ENCODE data around the gene CLEC2D. TPM values are rescaled to one million over a fixed set of nuclear protein-coding genes. Genes with fewer than 3 reads are reported as not detected.
"Not testable (repeated sequence)": the region's sequence is repeated elsewhere in the genome, so short reads cannot be mapped to it uniquely, and the experiment has no call there.

Gene CLEC2D
- total RNA-seq, 2 experiments from 2014 or later: 277 to 282 TPM

DNA sequence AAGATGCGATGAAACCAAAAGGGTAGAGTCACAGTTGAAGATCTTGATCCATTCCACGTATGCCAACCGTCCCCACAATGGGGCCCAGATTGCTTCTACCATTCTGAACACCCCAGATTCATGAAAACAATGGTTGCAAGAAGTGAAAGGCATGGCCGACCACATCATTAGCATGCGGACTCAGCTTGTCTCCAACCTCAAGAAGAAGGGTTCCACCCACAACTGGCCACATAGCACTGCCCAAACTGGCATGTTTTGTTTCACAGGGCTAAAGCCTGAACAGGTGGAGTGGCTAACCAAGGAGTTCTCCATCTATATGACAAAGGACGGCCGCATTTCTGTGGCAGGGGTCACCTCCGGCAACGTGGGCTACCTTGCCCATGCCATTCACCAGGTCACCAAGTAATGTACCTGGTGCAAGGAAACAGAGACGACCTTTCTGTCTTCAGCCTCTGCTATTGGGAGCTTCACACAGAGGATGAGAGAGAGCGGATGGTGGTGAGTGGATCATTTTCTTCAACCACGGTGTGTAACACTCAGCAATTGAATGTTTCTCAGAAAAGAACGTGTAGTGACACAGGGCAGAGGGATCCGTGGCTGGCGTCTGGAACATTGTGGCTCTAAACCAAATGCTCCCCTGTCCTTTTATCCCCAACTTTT, 26.8 kb upstream of the CLEC2D start:
- ChIA-PET POLR2A (no interaction called here), CTCF (interaction anchor here (1.3 to 1.5 kb wide), 2 partner anchors 8 to 65 kb away, joined by 4 to 6 read pairs; no protein-coding TSS in a partner anchor)
- no peak for ATAC-seq
- H3K4me1 Mint-ChIP-seq (ENCODE audit: low read depth): peaks cover 68% of the 10 kb centered on the region
- peak overlapping the region; percentile 53 for H3K4me3 Mint-ChIP-seq
- no peaks in the 10 kb centered on the region for H3K27me3 Mint-ChIP-seq (ENCODE audit: low read depth)
- H3K27ac Mint-ChIP-seq: peak overlapping the region; percentile 86
- no peak for DNase-seq
- H3K36me3 Mint-ChIP-seq (ENCODE audit: low read depth): peaks cover 73% of the 10 kb centered on the region
- H3K9me3 Mint-ChIP-seq (ENCODE audit: insufficient read depth): peaks cover 24% of the 10 kb centered on the region

DNA sequence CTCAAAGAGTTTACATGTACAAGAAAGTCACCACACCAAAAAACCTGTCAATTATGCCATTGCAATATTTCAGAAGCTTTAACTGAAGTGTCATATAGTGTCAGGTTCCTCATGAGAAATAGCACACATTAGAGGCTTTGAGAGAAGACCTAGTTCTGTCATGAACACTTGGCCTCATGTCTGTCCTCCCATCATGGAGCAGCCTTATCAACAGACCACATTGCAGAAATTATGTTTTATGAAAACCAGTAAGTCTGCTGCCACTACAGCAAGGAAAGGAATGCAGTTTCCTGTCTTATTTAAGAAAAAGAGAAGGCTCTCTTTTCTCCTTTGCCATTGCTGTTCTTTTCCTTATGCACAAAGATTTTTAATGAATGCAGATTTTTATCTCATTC, 26.2 kb upstream of the CLEC2D start:
- ChIA-PET POLR2A (no interaction called here), CTCF (interaction anchor here (1.3 to 1.5 kb wide), 2 partner anchors 9 to 65 kb away, joined by 4 to 6 read pairs; no protein-coding TSS in a partner anchor)
- H3K27me3 Mint-ChIP-seq (ENCODE audit: low read depth): no peaks in the 10 kb centered on the region
- no peak for DNase-seq
- peaks cover 24% of the 10 kb centered on the region for H3K9me3 Mint-ChIP-seq (ENCODE audit: insufficient read depth)
- peaks cover 71% of the 10 kb centered on the region for H3K36me3 Mint-ChIP-seq (ENCODE audit: low read depth)
- H3K27ac Mint-ChIP-seq: peak overlapping the region; percentile 86
- peak overlapping the region; percentile 53 for H3K4me3 Mint-ChIP-seq
- ATAC-seq: no peak
- H3K4me1 Mint-ChIP-seq (ENCODE audit: low read depth): peaks cover 66% of the 10 kb centered on the region

DNA sequence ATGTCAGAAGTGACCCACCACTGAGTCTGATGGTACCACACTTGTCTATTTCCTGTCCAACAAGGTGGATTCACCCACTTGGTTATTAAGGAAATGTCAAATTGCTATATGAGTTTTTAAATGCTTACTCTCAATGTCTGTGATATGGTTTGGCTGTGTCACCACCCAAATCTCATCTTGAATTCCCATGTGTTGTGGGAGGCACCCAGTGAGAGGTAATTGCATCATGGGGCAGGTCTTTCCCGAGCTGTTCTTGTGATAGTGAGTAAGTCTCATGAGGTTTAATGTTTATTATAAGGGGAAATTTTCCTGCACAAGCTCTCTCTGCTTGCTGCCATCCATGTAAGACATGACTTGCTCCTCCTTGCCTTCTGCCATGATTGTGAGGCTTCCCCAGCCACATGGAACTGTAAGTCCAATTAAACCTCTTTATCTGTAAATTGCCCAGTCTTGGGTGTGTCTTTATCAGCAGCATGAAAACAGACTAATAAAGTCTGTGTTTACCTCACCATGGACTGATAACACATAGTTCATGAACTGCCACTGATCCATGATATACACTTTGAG, 24.4 kb upstream of the CLEC2D start:
- H3K27me3 Mint-ChIP-seq (ENCODE audit: low read depth); ATAC-seq; DNase-seq: not testable (repeated sequence)
- H3K9me3 Mint-ChIP-seq (ENCODE audit: insufficient read depth): peaks cover 16% of the 10 kb centered on the region
- CTCF ChIA-PET: interaction anchor here (1.2 kb wide), 2 partner anchors 9 to 98 kb away, joined by 3 to 4 read pairs; no protein-coding TSS in a partner anchor
- H3K27ac Mint-ChIP-seq: peak overlapping the region; percentile 53
- POLR2A ChIA-PET: interaction anchor here (0.7 to 2.0 kb wide), 2 partner anchors 26 to 96 kb away, joined by 6 read pairs; no protein-coding TSS in a partner anchor
- peaks cover 53% of the 10 kb centered on the region for H3K4me1 Mint-ChIP-seq (ENCODE audit: low read depth)
- H3K4me3 Mint-ChIP-seq: peak overlapping the region; percentile 11
- H3K36me3 Mint-ChIP-seq (ENCODE audit: low read depth): peaks cover 78% of the 10 kb centered on the region

DNA sequence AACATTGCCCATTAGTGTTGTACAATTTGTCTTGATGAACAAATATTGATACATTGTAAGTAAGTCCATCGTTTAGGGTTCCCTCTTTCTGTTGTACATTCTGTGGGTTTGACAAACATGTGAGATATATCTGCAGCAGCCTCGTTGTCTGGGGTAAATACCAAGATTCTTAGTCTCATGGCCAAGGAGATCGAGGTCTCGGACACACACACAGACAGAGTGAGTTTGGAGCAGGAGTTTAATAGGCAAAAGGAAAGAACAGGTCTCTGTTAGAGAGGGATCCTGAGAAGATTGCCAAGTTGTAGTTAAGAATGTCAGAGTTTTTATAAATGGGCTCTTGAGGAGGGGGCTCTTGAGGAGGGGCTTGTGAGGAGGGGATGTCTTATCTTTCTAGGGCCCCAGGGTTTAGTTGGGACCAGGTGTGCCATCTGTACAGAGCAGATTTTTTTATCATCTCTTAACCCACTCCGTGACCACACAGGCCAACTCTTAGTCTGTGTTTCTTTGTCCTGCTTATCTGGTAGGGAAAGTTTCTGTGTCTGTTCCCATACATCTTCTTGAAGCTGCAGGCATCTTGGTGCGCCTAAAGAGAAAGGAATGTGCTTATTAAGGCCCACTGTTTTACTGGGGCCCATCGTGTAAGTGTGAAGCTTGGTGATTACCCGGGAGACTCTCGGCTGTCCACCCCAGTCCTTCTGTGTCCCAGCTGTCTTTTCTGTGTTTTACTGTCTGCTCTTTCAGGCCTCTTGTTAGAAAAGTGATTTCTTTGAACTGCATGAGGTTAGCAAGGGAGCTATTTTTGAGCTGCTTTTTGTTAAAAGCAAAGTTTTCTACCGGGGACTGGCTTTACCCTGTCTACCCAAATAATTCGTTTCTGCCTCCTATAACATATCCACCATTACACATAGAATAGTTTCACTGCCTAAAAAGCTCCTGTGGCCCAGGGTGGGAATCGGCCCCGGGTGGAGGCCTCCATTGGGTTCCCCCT, 22.4 kb upstream of the CLEC2D start:
- CTCF ChIA-PET: interaction anchor here (0.6 to 2.8 kb wide), 18 partner anchors 9 to 178 kb away, joined by 3 to 23 read pairs (median 5); partner anchors contain the start of gene CLEC2D
- Mint-ChIP-seq H3K4me3 (peak overlapping the region; percentile 88), H3K36me3 (ENCODE audit: low read depth) (peaks cover 73% of the 10 kb centered on the region), H3K4me1 (ENCODE audit: low read depth) (peaks cover 58% of the 10 kb centered on the region), H3K27ac (peak overlapping the region; percentile 100), H3K9me3 (ENCODE audit: insufficient read depth) (peaks cover 7% of the 10 kb centered on the region), H3K27me3 (ENCODE audit: low read depth) (peaks cover 2% of the 10 kb centered on the region)
- ATAC-seq (peak; percentile 16), DNase-seq (no peak)
- POLR2A ChIA-PET: interaction anchor here (0.6 to 4.9 kb wide), 28 partner anchors 9 to 1012 kb away, joined by 3 to 432 read pairs (median 4); partner anchors contain the start of genes CD69, CLEC2B, CLEC2D and CLECL1

DNA sequence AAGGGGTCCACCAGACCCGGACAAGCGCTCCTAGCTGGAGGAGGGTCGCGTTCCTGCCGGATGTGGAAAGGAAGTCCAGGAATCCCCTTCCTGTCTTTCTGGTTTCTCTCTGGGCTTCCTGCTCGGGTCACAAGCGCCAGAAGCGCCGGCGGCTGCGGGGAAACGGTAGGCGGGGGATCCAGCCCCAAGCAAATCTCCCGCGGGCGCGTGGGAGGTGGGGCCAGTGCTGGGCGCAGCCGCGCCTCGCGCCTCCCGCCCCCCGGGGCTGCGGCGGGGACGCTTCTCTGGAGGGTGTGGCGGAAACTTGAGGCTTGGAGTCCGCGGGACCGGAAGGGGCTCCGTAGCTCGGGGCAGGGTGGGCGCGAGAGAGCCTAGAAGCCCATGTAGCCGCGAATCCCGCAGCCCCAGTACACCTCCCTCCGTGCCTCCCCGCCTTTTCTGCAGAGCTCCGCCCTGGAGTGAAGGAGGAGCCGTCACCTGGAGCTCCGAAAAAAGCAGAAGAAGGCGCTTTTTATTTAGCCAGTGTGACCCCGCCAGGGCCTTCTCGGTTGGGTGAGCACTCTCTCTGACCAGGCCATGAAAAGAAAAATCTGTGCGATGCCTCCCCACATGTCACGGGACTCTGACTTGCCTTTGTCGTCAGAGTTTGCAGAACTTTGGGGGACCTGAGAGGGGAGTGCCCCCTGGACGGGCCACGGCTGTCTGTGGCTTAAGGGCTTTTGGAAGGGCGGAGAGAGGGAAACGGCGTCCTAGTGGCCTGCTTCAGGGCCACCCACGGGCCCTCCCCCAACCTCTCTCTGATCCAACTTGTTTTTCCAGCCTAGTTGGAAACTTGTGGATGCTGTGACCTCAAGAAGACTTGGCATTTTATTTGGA, 21.4 kb upstream of the CLEC2D start:
- ATAC-seq (peak; percentile 83), DNase-seq (peak; percentile 97)
- CTCF ChIA-PET: interaction anchor here (0.7 to 2.8 kb wide), 19 partner anchors 8 to 179 kb away, joined by 3 to 23 read pairs (median 5); partner anchors contain the start of gene CLEC2D
- peak overlapping the region; percentile 100 for H3K27ac Mint-ChIP-seq
- H3K4me3 Mint-ChIP-seq: peak overlapping the region; percentile 88
- H3K9me3 Mint-ChIP-seq (ENCODE audit: insufficient read depth): peaks cover 7% of the 10 kb centered on the region
- peaks cover 2% of the 10 kb centered on the region for H3K27me3 Mint-ChIP-seq (ENCODE audit: low read depth)
- peaks cover 71% of the 10 kb centered on the region for H3K36me3 Mint-ChIP-seq (ENCODE audit: low read depth)
- POLR2A ChIA-PET: interaction anchor here (0.6 to 4.9 kb wide), 39 partner anchors 8 to 1013 kb away, joined by 3 to 432 read pairs (median 4); partner anchors contain the start of genes CD69, CLEC2B, CLEC2D and CLECL1
- H3K4me1 Mint-ChIP-seq (ENCODE audit: low read depth): peaks cover 56% of the 10 kb centered on the region

DNA sequence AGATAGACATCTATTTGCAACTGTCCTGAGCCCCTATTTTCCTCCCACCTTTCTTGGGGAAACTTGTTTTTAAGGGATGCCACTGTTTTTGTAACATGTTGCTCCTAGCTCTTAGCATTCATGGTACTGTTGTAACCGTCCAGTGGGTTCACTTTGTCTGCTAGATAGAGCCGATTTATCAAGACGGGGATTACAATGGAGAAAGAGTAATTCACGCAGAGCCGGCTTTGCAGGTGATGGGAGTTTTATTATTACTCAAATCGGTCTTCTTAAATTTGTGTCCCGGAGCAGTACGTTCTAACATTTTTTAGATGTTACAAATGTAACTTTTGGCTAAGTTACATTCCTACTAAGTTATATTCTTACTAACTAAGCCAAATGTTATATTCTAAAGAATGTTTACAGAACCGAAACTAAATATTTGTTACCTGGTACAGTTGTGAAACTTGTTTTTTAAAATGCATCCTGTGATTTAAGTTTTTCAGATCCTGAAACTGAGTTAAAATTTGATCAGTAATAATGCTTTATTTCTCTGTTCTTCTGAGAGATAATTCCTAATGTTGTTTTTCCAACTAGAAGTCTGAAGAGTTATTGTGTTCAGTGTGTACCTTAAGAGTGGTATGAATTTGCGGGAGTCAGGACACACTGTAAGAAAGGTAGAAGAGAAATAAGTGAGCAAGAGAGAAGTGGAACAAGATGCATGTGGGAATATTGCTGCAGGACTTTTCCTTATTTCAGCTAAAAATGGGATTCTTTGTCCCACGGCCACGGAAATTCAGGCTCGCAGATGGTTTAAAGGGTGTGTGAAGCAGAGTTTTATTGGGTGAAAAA, 20.6 kb upstream of the CLEC2D start:
- peaks cover 2% of the 10 kb centered on the region for H3K27me3 Mint-ChIP-seq (ENCODE audit: low read depth)
- H3K27ac Mint-ChIP-seq: peak overlapping the region; percentile 100
- no peak for DNase-seq
- ChIA-PET POLR2A (interaction anchor here (0.6 to 4.9 kb wide), 23 partner anchors 11 to 910 kb away, joined by 3 to 432 read pairs (median 4); partner anchors contain the start of genes CD69, CLEC2B, CLEC2D and CLECL1), CTCF (interaction anchor here (0.9 to 2.8 kb wide), 10 partner anchors 9 to 110 kb away, joined by 3 to 23 read pairs (median 6); partner anchors contain the start of gene CLEC2D)
- ATAC-seq: no peak
- peak overlapping the region; percentile 88 for H3K4me3 Mint-ChIP-seq
- H3K36me3 Mint-ChIP-seq (ENCODE audit: low read depth): peaks cover 72% of the 10 kb centered on the region
- H3K9me3 Mint-ChIP-seq (ENCODE audit: insufficient read depth): peaks cover 7% of the 10 kb centered on the region
- H3K4me1 Mint-ChIP-seq (ENCODE audit: low read depth): peaks cover 56% of the 10 kb centered on the region

DNA sequence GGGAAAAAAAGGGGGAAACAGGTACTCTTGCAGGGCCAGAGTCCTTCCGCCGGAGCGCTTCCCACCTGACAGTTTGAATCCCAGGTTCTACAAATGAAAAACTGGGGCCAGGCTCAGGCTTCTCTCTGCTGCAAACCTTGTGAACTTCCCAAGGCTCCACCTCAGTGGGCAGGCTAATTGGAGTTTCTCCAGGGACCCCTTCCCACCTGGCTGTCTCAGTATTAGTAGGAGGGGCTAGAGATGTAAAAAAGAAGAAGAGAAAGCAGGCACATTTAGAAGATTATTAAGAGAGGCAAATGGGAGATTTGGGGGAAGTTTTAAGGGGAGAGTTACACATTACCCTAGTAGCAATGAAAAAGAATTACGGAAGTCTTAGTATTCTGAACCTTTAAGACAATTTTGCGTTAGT, 20.0 kb upstream of the CLEC2D start:
- peak; percentile 46 for DNase-seq
- ChIA-PET POLR2A (interaction anchor here (1.2 to 4.9 kb wide), 6 partner anchors 16 to 909 kb away, joined by 3 to 432 read pairs (median 75); partner anchors contain the start of genes CD69, CLEC2B and CLEC2D), CTCF (interaction anchor here (1.6 to 2.8 kb wide), 3 partner anchors 19 to 101 kb away, joined by 5 to 10 read pairs (median 9); partner anchors contain the start of gene CLEC2D)
- peaks cover 57% of the 10 kb centered on the region for H3K4me1 Mint-ChIP-seq (ENCODE audit: low read depth)
- H3K36me3 Mint-ChIP-seq (ENCODE audit: low read depth): peaks cover 74% of the 10 kb centered on the region
- H3K4me3 Mint-ChIP-seq: peak overlapping the region; percentile 88
- no peak for ATAC-seq
- peak overlapping the region; percentile 100 for H3K27ac Mint-ChIP-seq
- peaks cover 2% of the 10 kb centered on the region for H3K27me3 Mint-ChIP-seq (ENCODE audit: low read depth)
- peaks cover 7% of the 10 kb centered on the region for H3K9me3 Mint-ChIP-seq (ENCODE audit: insufficient read depth)

DNA sequence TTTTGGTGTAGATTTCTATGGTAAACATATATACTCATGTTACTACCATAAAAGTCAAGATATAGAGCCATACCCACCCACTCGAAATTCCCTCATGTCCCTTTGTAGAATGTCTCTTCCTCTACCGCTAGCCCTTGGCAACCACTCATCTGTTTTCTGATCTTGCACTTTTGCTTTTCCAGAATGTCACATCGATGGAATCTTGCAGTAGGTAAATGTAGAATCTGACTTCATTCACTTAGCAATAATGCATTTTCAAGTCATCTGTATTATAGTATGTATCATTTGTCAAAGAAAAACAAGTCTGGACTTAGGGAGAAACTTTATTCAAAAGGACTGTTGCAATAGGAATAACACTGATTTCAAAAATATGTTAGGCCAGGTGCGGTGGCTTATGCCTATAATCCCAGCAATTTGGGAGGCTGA, 19.3 kb upstream of the CLEC2D start:
- peaks cover 57% of the 10 kb centered on the region for H3K4me1 Mint-ChIP-seq (ENCODE audit: low read depth)
- peaks cover 2% of the 10 kb centered on the region for H3K27me3 Mint-ChIP-seq (ENCODE audit: low read depth)
- ChIA-PET POLR2A (interaction anchor here (0.7 to 4.9 kb wide), 11 partner anchors 15 to 908 kb away, joined by 3 to 432 read pairs (median 6); partner anchors contain the start of genes CD69 and CLEC2D), CTCF (interaction anchor here (1.3 to 1.6 kb wide), 2 partner anchors 15 to 19 kb away, joined by 3 to 5 read pairs; partner anchors contain the start of gene CLEC2D)
- peak overlapping the region; percentile 88 for H3K4me3 Mint-ChIP-seq
- H3K36me3 Mint-ChIP-seq (ENCODE audit: low read depth): peaks cover 74% of the 10 kb centered on the region
- peak overlapping the region; percentile 100 for H3K27ac Mint-ChIP-seq
- peaks cover 5% of the 10 kb centered on the region for H3K9me3 Mint-ChIP-seq (ENCODE audit: insufficient read depth)
- ATAC-seq: no peak
- DNase-seq: no peak

DNA sequence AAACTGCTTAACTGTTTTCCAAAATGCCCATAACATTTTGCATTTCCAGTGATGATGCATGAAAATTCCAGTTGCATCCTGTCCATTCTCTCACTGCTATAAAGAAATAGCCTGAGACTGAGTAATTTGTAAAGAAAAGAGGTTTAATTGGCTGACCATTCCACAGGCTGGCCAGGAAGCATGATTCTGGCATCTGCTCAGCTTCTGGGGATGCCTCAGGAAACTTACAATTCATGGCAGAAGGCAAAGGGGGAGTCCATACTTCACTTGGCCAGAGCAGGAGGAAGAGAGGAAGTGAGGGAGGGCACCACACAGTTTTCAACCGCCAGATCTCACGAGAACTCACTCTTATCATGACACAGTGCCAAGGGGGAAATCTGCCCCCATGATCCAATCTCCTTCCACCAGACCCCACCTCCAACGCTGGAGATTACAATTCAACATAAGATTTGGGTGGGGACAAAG, 18.2 kb upstream of the CLEC2D start:
- POLR2A ChIA-PET: interaction anchor here (0.7 to 4.9 kb wide), 14 partner anchors 14 to 904 kb away, joined by 3 to 432 read pairs (median 4); partner anchors contain the start of genes CD69, CLEC2B and CLEC2D
- Mint-ChIP-seq H3K4me1 (ENCODE audit: low read depth) (peaks cover 62% of the 10 kb centered on the region), H3K9me3 (ENCODE audit: insufficient read depth) (no peaks in the 10 kb centered on the region), H3K36me3 (ENCODE audit: low read depth) (peaks cover 79% of the 10 kb centered on the region), H3K4me3 (peak overlapping the region; percentile 88), H3K27ac (peak overlapping the region; percentile 100), H3K27me3 (ENCODE audit: low read depth) (peaks cover 2% of the 10 kb centered on the region)
- DNase-seq: peak; percentile 86
- CTCF ChIA-PET: interaction anchor here (1.3 kb wide), 1 partner anchor 17 kb away, joined by 3 read pairs; no protein-coding TSS in a partner anchor
- ATAC-seq: peak; percentile 7
